HG03354 (cell line): Measurements from ENCODE around the gene CMTM1.
A peak's percentile ranks its signal among the peaks of the same experiment; 100 is the strongest.
"Not testable (repeated sequence)": the region's sequence is repeated elsewhere in the genome, so short reads cannot be mapped to it uniquely, and the experiment has no call there.

ENCODE experiments used
- ATAC-seq: cut with Tn5 transposase; IDR thresholded peaks from one replicate; pipeline ENCODE4 v1.9.1; 2021; ENCODE audit warnings: mild to moderate bottlenecking; ENCODE audit not compliant: unreplicated experiment, poor library complexity, severe bottlenecking

The CMTM1 gene

GRCh38 chr16:66608241-66609138, 42.3 kb downstream of the CMTM1 start:
- peak; percentile 50 for ATAC-seq

DNA sequence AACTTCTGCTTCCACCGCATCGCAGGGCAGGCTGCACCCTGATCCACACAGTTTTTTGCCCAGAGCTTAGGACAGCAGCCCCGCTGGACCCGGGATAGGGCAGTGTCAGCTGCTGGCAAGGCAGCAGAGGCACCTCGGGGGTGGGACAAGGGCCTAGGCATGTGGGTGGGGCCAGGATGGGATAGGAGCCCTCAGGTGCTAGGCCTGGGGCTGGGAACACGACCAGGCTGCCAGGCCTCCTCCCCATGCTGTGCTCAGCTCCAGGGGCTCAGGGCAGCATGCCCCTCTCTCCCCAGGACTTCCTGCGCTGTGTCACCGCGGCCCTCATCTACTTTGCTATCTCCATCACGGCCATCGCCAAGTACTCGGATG, 42.9 kb downstream of the CMTM1 start:
- no peak for ATAC-seq

DNA sequence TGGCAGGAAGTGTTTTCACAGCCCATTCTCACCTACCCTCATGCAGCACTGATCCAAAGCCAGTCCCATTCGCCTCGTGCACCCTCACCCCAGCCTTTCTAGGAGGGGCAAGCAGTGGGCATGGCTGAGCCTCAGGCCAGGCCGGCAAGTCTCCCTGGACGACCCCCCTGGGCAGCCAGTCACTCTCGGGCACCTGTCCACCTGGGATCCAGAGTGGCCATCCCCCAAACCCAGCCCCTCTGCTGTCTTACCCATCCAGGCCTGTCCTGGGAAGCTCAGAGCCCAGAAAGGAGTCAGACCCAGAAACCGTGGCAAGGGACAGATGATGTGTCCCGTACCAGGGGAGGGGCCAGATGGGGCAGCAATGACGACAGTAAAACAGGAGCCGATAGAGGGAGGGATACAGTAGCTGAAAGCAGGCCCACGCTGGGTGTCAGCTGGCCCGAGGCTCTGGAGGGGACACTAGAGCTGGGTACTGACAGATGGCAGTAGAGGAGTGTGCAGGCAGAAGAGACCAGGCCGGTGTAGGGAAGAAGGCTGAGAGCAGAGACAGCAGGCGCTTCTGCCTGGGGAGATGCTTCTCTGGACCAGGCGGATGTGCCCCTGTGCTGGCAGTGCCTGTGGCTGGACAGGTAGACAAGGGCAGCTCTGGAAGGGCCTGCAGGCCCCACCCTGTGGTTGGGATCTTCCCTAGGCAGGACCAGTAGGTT, 44.0 kb downstream of the CMTM1 start:
- no peak for ATAC-seq

DNA sequence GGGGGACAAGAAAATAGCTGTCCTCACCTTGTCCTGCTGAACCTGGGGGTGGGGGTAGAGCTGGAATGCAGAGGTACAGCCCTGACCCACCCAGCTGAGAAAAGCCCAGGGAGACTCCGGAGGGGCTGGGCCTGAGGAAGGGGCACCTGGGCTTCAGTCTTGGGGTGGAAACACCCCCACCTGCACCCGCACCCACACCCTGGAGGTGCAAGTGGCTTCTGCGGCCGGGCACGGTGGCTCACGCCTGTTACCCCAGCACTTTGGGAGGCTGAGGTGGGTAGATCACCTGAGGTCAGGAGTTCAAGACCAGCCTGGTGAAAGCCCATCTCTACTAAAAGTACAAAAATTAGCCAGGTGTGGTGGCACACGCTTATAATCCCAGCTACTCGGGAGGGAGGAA, 45.7 kb downstream of the CMTM1 start:
- not testable (repeated sequence) for ATAC-seq

- no peak for ATAC-seq
Measured at GRCh38 chr16:66612422-66612821, 46.2 kb downstream of the CMTM1 start.

DNA sequence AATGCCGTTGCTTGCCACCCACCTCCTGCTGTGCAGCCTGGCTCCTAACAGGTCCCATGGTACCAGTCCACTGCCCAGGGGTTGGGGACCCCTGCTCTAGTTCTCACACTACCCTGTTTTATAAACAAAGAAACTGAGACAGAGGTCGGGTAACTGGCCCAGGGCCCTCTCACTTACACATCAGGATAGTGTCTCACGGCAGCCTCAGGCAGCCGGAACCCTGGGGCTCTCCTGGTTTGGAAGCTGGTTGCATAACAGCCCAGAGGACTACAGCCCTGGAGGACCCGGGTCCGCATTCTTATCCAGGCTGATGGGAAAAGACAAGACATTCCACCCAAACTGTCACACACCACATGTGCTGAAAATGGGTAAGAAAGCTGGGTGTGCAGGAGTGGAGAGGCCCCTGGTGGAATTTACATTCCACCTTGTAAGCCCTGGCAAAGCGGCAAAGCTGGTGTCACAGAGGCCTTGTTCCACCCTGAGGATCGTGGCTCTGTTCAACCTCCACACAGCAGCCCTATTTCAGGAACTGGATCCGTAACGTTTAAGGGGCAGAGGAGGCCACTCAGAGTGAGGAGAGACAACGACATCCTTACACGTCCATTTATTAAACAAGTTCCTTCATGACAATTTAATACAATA, 48.0 kb downstream of the CMTM1 start:
- no peak for ATAC-seq

DNA sequence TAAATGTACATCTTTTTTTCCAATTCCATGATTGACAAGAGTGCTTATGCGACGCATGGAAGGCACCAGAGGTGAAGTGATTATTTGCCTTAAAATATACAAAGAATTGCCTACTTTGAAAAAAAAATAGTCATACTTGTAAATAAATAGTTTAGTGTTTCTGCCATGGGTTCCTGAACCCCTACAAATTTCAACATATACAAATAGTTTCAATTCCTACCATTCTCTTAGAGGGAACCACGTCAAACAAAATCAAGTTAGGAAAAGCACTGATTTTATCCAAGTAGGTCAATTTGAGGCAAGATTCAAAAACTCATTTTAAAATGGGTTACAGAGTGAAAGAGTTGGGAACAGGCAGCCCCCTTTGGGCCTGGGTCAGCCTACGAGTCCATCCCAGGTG, 49.9 kb downstream of the CMTM1 start:
- no peak for ATAC-seq

GRCh38 chr16:66616592-66616991, 50.4 kb downstream of the CMTM1 start:
- ATAC-seq: no peak

- no peak for ATAC-seq
Measured at GRCh38 chr16:66617010-66617434, 50.8 kb downstream of the CMTM1 start.

- ATAC-seq: no peak
Measured at GRCh38 chr16:66617728-66618127, 51.5 kb downstream of the CMTM1 start.

- no peak for ATAC-seq
Measured at GRCh38 chr16:66618588-66619375, 52.5 kb downstream of the CMTM1 start.

DNA sequence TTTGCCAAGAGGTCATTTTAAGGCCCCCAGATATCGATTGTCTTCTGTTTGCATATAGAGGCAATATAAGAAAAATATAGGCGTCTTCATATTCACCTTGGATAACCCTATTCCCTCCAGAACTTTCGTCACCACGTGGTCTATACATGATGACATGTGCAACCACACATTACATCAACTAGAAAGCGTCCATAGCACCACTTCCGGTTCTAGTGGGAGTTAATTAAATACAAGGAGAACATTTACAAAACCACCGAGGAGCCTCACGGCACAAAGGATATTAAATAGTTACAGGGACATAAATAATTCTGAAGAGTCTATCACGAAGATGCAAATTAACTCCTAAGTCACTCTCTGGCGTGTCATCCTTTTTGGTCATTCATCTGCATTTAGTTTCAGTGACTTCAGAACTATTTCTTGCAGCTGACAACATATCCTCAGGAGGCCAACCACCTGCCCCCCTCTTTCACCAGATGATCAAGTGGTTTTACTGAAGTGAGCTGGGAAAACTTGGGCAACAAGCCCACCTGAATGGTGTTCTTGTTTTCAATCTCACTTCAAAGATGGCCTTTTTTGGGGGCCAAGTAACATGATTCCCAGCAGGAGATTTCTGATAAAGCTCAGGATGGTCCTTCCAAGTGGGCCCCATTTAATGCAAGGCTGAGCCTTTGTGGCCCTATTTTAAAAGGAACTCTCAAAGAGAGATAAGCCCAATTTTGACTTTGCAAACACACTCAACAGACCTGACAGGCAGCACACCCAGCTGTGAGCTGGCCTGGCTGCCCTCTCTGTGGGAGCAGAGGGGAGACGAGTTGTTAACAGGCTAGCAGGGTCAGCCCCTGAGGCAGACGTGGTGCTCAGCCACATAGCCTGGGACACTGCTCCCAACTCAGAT, 53.5 kb downstream of the CMTM1 start:
- ATAC-seq: no peak

DNA sequence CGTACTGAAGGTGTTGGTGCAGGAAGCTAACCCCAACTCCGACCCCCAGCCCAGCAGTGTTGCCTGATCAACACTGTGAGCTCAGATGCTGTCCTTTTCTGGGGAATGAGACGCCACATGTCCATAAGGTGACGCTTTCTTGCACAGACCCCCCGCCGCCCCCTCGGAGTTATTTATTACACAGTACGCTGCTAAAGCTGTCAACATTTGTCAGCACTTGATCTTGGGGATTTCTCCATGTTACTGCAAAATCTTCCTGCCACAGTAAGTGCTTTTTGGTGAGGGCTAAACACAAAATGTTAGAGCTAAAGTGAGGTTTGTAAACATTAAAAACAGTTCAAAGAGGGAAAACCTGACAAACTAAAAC, 54.2 kb downstream of the CMTM1 start:
- no peak for ATAC-seq

GRCh38 chr16:66621973-66622372, 55.7 kb downstream of the CMTM1 start:
- ATAC-seq: no peak

- no peak for ATAC-seq
Measured at GRCh38 chr16:66622863-66623262, 56.6 kb downstream of the CMTM1 start.

DNA sequence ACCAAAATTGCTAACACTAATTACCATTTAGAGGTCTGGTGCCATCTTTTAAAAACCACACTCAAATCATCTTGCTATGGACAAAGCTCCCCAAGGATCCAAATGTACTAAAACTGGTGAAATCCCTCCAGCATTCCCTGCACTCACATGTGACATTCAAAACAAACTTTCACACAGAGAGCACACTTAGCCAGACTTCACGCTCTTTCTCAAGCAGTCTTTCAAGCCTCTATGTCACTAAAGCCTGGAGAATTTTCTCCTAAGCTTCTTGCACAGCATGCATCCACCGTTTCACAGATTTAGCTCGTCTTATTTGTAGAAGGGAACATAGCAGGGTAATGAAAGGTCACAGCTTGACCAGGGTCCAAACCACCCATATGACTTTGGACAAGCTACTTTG, 57.5 kb downstream of the CMTM1 start:
- ATAC-seq: no peak

DNA sequence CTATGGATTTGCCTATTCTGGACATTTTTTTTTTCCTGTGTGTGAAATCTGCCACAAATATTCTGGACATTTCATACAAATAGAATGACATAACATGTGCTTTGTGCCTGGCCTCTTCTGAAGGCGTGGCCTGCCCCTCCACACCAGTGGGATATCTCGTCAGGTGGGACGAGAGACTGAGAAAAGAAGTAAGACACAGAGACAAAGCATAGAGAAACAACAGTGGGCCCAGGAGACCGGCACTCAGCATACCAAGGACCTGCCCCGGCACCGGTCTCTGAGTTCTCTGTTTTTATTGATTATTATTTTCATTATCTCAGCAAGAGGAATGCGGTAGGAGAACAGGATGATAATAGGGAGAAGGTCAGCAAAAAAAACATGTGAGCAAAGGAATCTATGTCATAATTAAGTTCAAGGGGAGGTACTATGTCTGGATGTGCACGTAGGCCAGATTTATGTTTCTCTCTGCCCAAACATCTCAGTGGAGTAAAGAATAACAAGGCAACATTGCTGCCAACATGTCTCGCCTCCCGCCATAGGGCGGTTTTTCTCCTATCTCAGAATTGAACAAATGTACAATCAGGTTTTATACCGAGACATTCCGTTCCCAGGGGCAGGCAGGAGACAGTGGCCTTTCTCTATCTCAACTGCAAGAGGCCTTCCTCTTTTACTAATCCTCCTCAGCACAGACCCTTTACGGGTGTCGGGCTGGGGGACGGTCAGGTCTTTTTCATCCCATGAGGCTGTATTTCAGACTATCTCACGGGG, 61.6 kb downstream of the CMTM1 start:
- ATAC-seq: not testable (repeated sequence)
